ENCODE data around the gene TBX2.
A peak's percentile ranks its signal among the peaks of the same experiment; 100 is the strongest.

Gene TBX2

GRCh38 chr17:61403801-61404662, 4.4 kb downstream of the TBX2 start:
- DNase-seq: no peak

GRCh38 chr17:61404663-61404912, 4.9 kb downstream of the TBX2 start:
- no peak for DNase-seq

GRCh38 chr17:61404913-61405685, 5.5 kb downstream of the TBX2 start:
- peak; percentile 54 for DNase-seq

- peak; percentile 43 for DNase-seq
Measured at GRCh38 chr17:61405686-61406536, 6.3 kb downstream of the TBX2 start.

- DNase-seq: no peak
Measured at GRCh38 chr17:61406537-61406845, 6.8 kb downstream of the TBX2 start.

- DNase-seq: peak; percentile 43
Measured at GRCh38 chr17:61406971-61407911, 7.6 kb downstream of the TBX2 start.

GRCh38 chr17:61408151-61409041, 8.8 kb downstream of the TBX2 start:
- DNase-seq: peak; percentile 62

GRCh38 chr17:61409301-61410112, 9.9 kb downstream of the TBX2 start:
- peak; percentile 86 for DNase-seq

- peak; percentile 86 for DNase-seq
Measured at GRCh38 chr17:61410141-61411010, 10.7 kb downstream of the TBX2 start.

- no peak for DNase-seq
Measured at GRCh38 chr17:61411011-61411260, 11.3 kb downstream of the TBX2 start.

GRCh38 chr17:61411261-61412142, 11.9 kb downstream of the TBX2 start:
- peak; percentile 80 for DNase-seq

GRCh38 chr17:61412143-61412859, 12.7 kb downstream of the TBX2 start:
- DNase-seq: peak; percentile 95

GRCh38 chr17:61412860-61413660, 13.4 kb downstream of the TBX2 start:
- peak; percentile 48 for DNase-seq

GRCh38 chr17:61413661-61414126, 14.1 kb downstream of the TBX2 start:
- DNase-seq: peak; percentile 45

GRCh38 chr17:61414141-61414935, 14.7 kb downstream of the TBX2 start:
- peak; percentile 50 for DNase-seq

GRCh38 chr17:61414936-61415251, 15.3 kb downstream of the TBX2 start:
- DNase-seq: no peak

Measured in right forelimb (tissue), 1 donor.